Endodermal cell (in vitro differentiated cells): ENCODE measurements around the gene C11orf65. TPM values are rescaled to one million over a fixed set of nuclear protein-coding genes. Genes with fewer than 3 reads are reported as not detected.

Experiments
- DNase-seq: peaks from one replicate; pipeline ENCODE4 v3.0.0-alpha.2; 2017
- H3K27ac ChIP-seq: 2 replicates; pipeline ENCODE4 v1.5.1; 2013; ENCODE audit warnings: mild to moderate bottlenecking, low read depth, low read length, moderate library complexity
- H3K27me3 ChIP-seq: 2 replicates; pipeline ENCODE4 v1.6.1; 2013; ENCODE audit warnings: mild to moderate bottlenecking, low read length, moderate library complexity; ENCODE audit not compliant: insufficient read depth, control insufficient read depth, poor library complexity, severe bottlenecking
- H3K36me3 ChIP-seq: 2 replicates; pipeline ENCODE4 v1.7.0; 2013; ENCODE audit warnings: mild to moderate bottlenecking, low read length, moderate library complexity; ENCODE audit not compliant: control insufficient read depth, insufficient read depth
- H3K4me1 ChIP-seq: one replicate; pipeline ENCODE4 v1.7.0; 2013; ENCODE audit warnings: low read length; ENCODE audit not compliant: control insufficient read depth, insufficient read depth
- H3K4me3 ChIP-seq: 2 replicates; pipeline ENCODE4 v1.5.1; 2013; ENCODE audit warnings: mild to moderate bottlenecking, low read length, moderate library complexity
- H3K9ac ChIP-seq: 2 replicates; pipeline ENCODE4 v1.6.1; 2013; ENCODE audit warnings: mild to moderate bottlenecking, low read length, moderate library complexity; ENCODE audit not compliant: poor library complexity, severe bottlenecking; ENCODE audit errors: extremely low read depth
- H3K9me3 ChIP-seq: 2 replicates; pipeline ENCODE4 v1.6.1; 2013; ENCODE audit warnings: mild to moderate bottlenecking, low read length, moderate library complexity; ENCODE audit not compliant: control insufficient read depth
- H3K27ac Mint-ChIP-seq: 2 replicates; pipeline ENCODE4 v1.8.0; 2020; ENCODE audit warnings: mixed read lengths
- H3K27me3 Mint-ChIP-seq: 2 replicates; pipeline ENCODE4 v1.8.0; 2021; ENCODE audit warnings: mild to moderate bottlenecking, mixed read lengths; ENCODE audit not compliant: insufficient read depth
- H3K36me3 Mint-ChIP-seq: 2 replicates; pipeline ENCODE4 v1.8.0; 2020; ENCODE audit warnings: low read depth, mixed read lengths
- H3K4me1 Mint-ChIP-seq: 2 replicates; pipeline ENCODE4 v1.8.0; 2020; ENCODE audit warnings: mixed read lengths
- H3K4me3 Mint-ChIP-seq: 2 replicates; pipeline ENCODE4 v1.8.0; 2020; ENCODE audit warnings: mild to moderate bottlenecking, moderate library complexity, mixed read lengths
- H3K9me3 Mint-ChIP-seq: 2 replicates; pipeline ENCODE4 v1.8.0; 2020; ENCODE audit warnings: mild to moderate bottlenecking, mixed read lengths
- WGBS, 2 experiments: methylation state at CpG; one replicate each; pipeline versions ENCODE4 v1.1.5 to v1.1.7; 2013; ENCODE audit warnings: missing lambda C conversion rate in 2 of 2, mixed read lengths in 1 of 2; ENCODE audit not compliant: insufficient coverage in 1 of 2, insufficient read length in 1 of 2; 5-methylcytosine and 5-hydroxymethylcytosine counted together
- total RNA-seq, 2 donors: library from RNA; stranded (reverse); fragmentation: NEBNext Ultra II Directional in 1 of 2; extraction: Animal tissue kit (Norgen Biotek cat#: 25700) in 1 of 2; gene quantifications; 2 replicates in 1 of 2; 3 replicates in 1 of 2; pipeline ENCODE4 v1.2.1, GENCODE V29; 2021
- TF ChIP-seq, protein P1 (sequence below): fragments of 200-600 bp; sonication (generic); conservative IDR thresholded peaks from 2 replicates; pipeline ENCODE4 v1.5.0; 2021; ENCODE audit warnings: antibody characterized with exemption, mild to moderate bottlenecking

Gene C11orf65
- total RNA-seq, 2 donors from 2014 or later = 1.3 to 2.8 TPM

DNA sequence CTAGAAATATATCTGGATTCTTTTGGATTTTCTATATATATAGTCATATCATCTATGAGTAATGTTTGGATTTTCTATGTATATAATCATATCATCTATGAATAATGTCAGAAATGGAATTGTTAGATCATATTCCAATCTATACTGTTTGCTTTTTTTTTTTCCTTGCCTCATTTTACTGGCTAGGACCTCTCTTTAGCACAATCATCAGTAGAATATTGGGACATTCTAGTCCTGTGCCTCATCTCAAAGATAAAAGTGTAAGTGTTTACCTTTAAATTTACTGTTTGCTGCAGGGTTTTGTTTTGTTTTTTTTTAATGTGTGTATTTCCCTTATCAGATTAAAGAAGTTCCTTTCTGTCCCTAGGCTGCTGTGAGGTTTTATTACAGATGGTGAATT lies 97.0 kb downstream of the C11orf65 start:
- TF ChIP-seq, protein P1, sequence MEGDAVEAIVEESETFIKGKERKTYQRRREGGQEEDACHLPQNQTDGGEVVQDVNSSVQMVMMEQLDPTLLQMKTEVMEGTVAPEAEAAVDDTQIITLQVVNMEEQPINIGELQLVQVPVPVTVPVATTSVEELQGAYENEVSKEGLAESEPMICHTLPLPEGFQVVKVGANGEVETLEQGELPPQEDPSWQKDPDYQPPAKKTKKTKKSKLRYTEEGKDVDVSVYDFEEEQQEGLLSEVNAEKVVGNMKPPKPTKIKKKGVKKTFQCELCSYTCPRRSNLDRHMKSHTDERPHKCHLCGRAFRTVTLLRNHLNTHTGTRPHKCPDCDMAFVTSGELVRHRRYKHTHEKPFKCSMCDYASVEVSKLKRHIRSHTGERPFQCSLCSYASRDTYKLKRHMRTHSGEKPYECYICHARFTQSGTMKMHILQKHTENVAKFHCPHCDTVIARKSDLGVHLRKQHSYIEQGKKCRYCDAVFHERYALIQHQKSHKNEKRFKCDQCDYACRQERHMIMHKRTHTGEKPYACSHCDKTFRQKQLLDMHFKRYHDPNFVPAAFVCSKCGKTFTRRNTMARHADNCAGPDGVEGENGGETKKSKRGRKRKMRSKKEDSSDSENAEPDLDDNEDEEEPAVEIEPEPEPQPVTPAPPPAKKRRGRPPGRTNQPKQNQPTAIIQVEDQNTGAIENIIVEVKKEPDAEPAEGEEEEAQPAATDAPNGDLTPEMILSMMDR = no peak
- no peak overlapping the region for H3K27ac Mint-ChIP-seq
- Histone ChIP-seq H3K4me3 (no peak overlapping the region), H3K27me3 (no peaks in the 10 kb centered on the region), H3K4me1 (no peaks in the 10 kb centered on the region), H3K9me3 (peaks cover 11% of the 10 kb centered on the region), H3K27ac (no peak overlapping the region), H3K9ac (no peak overlapping the region), H3K36me3 (peaks cover 21% of the 10 kb centered on the region)
- H3K4me3 Mint-ChIP-seq = no peak overlapping the region
- no peaks in the 10 kb centered on the region for H3K4me1 Mint-ChIP-seq
- peaks cover 33% of the 10 kb centered on the region for H3K36me3 Mint-ChIP-seq
- DNase-seq = no peak
- H3K27me3 Mint-ChIP-seq = no peaks in the 10 kb centered on the region
- peaks cover 21% of the 10 kb centered on the region for H3K9me3 Mint-ChIP-seq

DNA sequence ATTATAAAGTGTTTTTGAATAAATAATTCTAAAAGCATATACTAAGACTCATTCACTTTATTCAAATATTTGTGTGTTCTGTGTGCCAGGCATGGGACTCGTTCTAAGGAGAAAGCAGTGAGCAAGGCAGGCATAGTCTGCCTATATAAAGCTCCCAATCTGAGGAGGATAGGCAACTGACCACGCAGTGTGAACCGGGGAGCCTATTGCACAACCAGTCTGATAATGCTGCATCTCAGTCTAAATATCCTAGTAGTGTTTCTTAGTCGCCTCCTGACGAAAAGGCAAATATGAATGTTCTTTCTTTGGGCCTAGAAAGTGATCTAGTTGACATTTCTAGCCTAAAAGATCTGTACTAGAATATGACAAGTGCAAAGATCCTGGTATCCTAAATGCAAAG lies 98.3 kb downstream of the C11orf65 start:
- no peak overlapping the region for H3K9ac ChIP-seq
- peaks cover 39% of the 10 kb centered on the region for H3K36me3 Mint-ChIP-seq
- H3K27me3 ChIP-seq = no peaks in the 10 kb centered on the region
- H3K4me1 Mint-ChIP-seq = no peaks in the 10 kb centered on the region
- H3K27me3 Mint-ChIP-seq = no peaks in the 10 kb centered on the region
- H3K27ac Mint-ChIP-seq = no peak overlapping the region
- TF ChIP-seq, protein P1 = no peak
- no peak for DNase-seq
- 74 to 85% methylated on average over 5 of the region's 5 CpGs for WGBS, 2 experiments
- peaks cover 26% of the 10 kb centered on the region for H3K36me3 ChIP-seq
- H3K4me3 Mint-ChIP-seq = no peak overlapping the region
- no peaks in the 10 kb centered on the region for H3K4me1 ChIP-seq
- H3K4me3 ChIP-seq = no peak overlapping the region
- H3K27ac ChIP-seq = no peak overlapping the region
- peaks cover 16% of the 10 kb centered on the region for H3K9me3 Mint-ChIP-seq
- peaks cover 11% of the 10 kb centered on the region for H3K9me3 ChIP-seq

DNA sequence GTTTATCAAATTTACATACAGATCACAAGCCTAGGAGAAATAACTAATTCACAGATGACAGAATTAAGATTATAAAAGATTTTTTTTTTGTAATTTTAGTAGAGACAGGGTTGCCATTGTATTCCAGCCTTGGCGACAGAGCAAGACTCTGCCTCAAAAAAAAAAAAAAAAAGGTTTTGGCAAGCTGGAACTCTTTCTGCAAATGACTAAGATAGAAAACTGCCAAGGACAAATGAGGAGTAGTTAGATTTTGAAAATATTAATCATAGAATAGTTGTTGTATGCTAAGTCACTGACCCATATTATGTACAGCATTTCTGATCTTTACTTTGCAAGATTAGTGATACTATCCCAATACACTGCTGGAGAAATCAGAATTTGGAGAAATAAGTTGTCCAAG lies 99.2 kb downstream of the C11orf65 start:
- no peak overlapping the region for H3K9ac ChIP-seq
- peaks cover 8% of the 10 kb centered on the region for H3K9me3 ChIP-seq
- 97% methylated on average over 1 of the region's 1 CpG; no CpG with 5 or more reads in 1 of the 2 experiments for WGBS, 2 experiments
- Mint-ChIP-seq H3K4me1 (no peaks in the 10 kb centered on the region), H3K27me3 (no peaks in the 10 kb centered on the region), H3K4me3 (no peak overlapping the region), H3K9me3 (peaks cover 7% of the 10 kb centered on the region), H3K36me3 (peaks cover 36% of the 10 kb centered on the region), H3K27ac (no peak overlapping the region)
- TF ChIP-seq, protein P1 = no peak
- H3K4me3 ChIP-seq = no peak overlapping the region
- H3K27me3 ChIP-seq = no peaks in the 10 kb centered on the region
- no peak overlapping the region for H3K27ac ChIP-seq
- peaks cover 26% of the 10 kb centered on the region for H3K36me3 ChIP-seq
- no peak for DNase-seq
- no peaks in the 10 kb centered on the region for H3K4me1 ChIP-seq
